ENCODE data around the gene CHST6. TPM values are rescaled to one million over a fixed set of nuclear protein-coding genes. Genes with fewer than 3 reads are reported as not detected.

Gene CHST6
- total RNA-seq, 2 donors from 2014 or later: 2.8 to 3.5 TPM

- no peaks in the 10 kb centered on the region for H3K36me3 ChIP-seq
- H3K4me1 ChIP-seq: peaks cover 0 to 5% of the 10 kb centered on the region in 2 donors
- no peak overlapping the region for H3K27ac ChIP-seq
- TF ChIP-seq CTCF (IDR thresholded peaks at IDR 0.05): no peak
- H3K27me3 ChIP-seq: no peaks in the 10 kb centered on the region
- H3K9me3 ChIP-seq: no peaks in the 10 kb centered on the region
- H3K4me3 ChIP-seq: no peak overlapping the region
- DNase-seq (ENCODE audit: low spot score): no peak
Measured at GRCh38 chr16:75488322-75488721, 6.9 kb downstream of the CHST6 start.

GRCh38 chr16:75486676-75487313 is 8.4 kb downstream of the CHST6 start:
- TF ChIP-seq CTCF (IDR thresholded peaks at IDR 0.05): no peak
- Histone ChIP-seq H3K27ac (no peak overlapping the region), H3K9me3 (no peaks in the 10 kb centered on the region), H3K4me1 (peaks cover 0 to 2% of the 10 kb centered on the region in 2 donors), H3K36me3 (no peaks in the 10 kb centered on the region), H3K4me3 (no peak overlapping the region), H3K27me3 (no peaks in the 10 kb centered on the region)
- DNase-seq (ENCODE audit: low spot score): no peak

- Histone ChIP-seq H3K4me3 (no peak overlapping the region), H3K27ac (no peak overlapping the region), H3K4me1 (no peaks in the 10 kb centered on the region), H3K27me3 (no peaks in the 10 kb centered on the region), H3K36me3 (no peaks in the 10 kb centered on the region), H3K9me3 (no peaks in the 10 kb centered on the region)
- no peak for TF ChIP-seq CTCF (IDR thresholded peaks at IDR 0.05)
- DNase-seq (ENCODE audit: low spot score): no peak
Measured at GRCh38 chr16:75486014-75486675, 9.1 kb downstream of the CHST6 start.

- Histone ChIP-seq H3K27ac (no peak overlapping the region), H3K4me3 (no peak overlapping the region), H3K36me3 (no peaks in the 10 kb centered on the region), H3K27me3 (no peaks in the 10 kb centered on the region), H3K9me3 (no peaks in the 10 kb centered on the region), H3K4me1 (no peaks in the 10 kb centered on the region)
- TF ChIP-seq CTCF (IDR thresholded peaks at IDR 0.05): no peak
- no peak for DNase-seq (ENCODE audit: low spot score)
Measured at GRCh38 chr16:75485230-75486013, 9.8 kb downstream of the CHST6 start.

GRCh38 chr16:75483222-75483621 is 12.0 kb downstream of the CHST6 start:
- DNase-seq (ENCODE audit: low spot score): no peak
- no peak overlapping the region for H3K27ac ChIP-seq
- no peak overlapping the region for H3K4me3 ChIP-seq
- no peak for TF ChIP-seq CTCF (IDR thresholded peaks at IDR 0.05)
- H3K9me3 ChIP-seq: no peaks in the 10 kb centered on the region
- H3K4me1 ChIP-seq: no peaks in the 10 kb centered on the region
- H3K36me3 ChIP-seq: no peaks in the 10 kb centered on the region
- no peaks in the 10 kb centered on the region for H3K27me3 ChIP-seq
